Suppressor macrophage treated with lipopolysaccharide for 4 hours (primary cell): ENCODE data around the gene TGFBR3.

Experiments
- DNase-seq: peaks from one replicate; pipeline ENCODE4 v3.0.0-alpha.2; 2020

TGFBR3 gene

DNA sequence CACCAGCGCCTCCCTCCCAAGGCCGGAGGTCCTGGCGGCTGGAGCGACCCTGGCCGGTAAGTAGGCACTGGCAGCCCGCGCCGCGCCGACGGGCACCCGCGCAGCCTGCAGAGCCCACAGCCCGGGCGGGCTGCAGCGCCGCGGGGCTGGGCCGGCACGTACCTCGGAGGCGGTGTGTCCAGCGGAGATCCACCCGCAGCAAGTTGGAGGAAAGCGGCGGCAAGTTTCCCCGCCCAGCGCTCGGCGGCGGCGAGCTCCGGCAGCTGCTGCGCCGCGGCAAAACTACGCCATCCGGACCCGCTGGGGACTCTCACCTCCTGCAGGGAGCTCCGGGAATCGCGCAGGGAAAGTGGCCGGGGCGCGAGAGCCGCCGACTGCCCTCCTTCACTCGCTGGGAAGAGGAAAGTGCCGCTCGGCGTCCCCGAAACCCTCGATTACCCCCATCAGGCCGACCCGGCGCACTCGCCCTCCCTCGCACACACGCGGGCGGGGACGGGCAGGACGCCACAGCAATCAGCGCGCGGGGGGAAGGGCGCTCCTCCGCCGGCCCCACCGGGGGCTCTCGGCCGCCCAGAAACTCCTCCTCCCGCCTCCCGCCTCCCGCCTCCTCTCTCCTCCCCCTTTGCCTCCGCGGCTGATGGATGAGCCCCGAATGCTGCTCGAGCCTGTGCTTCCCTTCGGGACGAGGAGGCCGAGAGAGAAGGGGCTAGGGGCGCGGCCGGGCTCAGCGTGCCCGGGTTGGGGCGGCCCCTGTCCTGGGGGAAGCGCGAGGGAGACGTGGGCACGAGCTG is at the start of gene TGFBR3:
TSS of gene TGFBR3 (minus strand) at position 436 of the 791 bp plus-strand sequence. CDS start 24,620 bp downstream, outside the sequence.
- DNase-seq: peak; percentile 53

DNA sequence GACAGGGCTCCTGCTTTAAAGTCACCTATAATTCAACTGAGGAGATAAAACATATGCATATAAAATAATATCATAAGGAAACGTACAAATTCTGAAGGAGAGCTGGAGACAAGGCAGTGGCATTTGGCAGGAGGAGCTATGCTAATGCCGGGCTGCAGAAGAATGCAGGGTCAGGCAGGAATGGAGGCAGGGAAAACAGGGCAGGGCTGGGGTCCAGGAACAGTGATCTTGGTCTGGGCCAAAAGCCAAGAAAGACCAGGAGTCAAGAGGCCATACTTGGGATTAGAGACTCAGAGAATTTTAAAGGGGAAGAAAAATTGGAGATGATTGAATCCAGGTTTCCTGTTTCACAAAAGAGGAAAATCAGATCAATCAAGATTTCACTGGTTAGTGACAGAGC is 43.3 kb upstream of the TGFBR3 start:
- DNase-seq: no peak

DNA sequence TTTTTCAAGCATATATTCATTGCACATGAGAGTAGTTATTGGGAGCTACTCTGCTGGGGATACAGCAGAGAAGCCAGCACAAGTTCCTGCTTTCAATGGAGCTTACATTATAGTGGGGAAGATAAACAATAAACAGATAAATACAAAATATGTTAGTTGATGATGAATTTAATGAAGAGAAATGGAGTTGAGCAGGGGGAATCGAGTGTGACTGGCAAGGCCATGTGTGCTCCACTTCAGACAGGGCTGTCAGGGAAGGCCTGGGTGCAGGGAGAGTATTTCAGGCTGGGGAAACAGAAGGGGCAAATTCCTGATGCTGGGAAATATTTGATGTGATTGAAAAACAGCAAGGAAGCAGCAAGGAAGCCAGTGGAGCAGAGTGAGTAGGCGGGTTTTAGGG is 42.1 kb upstream of the TGFBR3 start:
- DNase-seq: no peak

DNA sequence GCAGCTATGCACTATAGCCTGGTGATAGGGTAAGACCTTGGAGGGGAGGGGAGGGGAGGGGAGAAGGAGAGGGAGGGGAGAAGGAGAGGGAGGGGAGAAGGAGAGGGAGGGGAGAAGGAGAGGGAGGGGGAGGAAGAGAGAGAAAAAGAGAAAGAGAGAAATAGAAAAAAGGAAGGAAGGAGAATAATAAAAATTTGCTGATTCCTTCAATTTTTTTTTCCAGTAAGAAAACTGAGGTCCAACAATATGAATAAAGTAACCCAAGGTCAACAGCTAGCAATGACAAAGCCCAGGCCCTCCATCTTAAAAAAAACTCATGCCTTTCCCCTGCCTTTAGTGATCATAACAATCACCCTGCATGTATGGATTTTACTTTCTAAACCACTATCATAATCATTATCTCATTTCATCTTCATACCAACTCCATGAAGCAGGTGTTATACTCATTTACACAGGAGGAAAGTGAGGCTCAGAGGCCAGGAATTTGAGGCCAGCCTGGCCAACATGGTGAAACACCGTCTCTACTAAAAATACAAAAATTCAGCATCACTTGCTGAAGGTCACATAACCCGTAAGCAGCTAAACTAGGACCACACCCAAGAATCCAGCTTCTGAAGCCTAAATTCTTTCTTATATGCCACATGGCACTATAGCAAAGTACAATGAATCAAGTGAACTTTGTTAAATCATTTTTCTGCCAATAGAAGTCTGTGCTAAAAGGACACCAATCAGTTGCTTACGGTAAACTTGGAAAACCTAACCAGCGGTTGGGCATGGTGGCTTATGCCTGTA is 39.9 kb upstream of the TGFBR3 start:
- DNase-seq: no peak

DNA sequence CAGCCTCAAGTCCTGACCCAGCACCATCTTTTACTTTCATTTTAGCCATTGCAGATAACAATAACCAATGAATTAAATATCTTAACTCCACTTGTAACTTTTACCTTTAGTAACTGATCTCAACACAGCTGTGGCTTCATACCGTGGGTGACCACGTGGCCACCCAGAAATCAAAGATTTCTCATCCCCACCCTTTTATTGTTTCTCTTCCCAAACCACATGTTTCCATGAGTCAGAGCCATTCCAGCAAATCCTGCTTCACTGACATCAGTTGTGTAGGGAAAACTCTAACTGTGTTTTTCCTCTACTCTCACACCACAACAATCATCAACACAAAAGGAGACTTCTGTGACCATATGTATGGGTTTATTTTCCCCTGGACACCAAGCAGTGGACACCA is 38.2 kb upstream of the TGFBR3 start:
- no peak for DNase-seq

DNA sequence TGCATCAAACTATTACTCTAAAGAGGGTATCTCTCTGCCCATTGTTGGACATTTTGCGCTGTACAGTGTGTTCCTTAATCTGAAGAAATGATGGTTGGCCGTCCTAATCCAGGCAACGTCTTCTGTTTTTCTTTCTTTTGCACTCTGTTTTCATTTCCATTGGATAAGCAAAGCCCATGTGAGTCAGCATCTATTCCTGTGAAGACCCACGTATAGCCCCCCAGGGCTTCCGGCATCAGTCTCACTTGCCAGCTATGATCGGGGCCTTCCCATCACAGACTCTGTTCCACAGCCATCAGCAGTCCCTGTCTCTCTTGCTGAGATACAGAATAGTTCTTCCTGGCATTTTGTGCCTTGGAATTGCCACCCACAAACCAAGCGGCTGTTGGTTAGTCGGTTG is 34.0 kb upstream of the TGFBR3 start:
- no peak for DNase-seq

DNA sequence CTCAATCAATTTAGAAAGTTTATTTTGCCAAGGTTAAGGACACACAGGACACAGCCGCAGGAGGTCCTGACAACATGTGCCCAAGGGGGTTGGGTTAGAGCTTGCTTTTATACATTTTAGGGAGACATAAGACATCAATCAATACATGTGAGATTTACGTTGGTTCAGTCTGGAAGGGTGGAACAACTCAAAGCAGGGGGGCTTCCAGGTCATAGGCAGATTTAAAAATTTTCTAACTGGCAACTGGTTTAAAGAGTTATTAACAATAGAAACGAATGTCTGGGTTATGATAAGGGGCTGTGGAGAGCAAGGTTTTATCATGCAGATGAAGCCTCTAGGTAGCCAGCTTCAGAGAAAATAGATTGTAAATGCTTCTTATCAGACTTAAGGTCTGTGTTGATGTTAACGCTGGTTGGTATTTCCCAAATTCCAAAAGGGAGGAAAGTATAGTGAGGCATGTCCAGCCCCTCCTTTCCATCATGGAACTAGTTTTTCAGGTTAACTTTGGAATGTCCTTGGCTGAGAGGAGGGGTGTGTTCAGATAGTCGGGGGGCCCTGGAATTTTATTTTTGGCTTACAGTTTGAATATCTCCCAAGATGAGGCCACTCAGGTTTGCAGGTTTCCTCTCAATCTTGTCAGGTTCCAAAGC is 31.0 kb upstream of the TGFBR3 start:
- DNase-seq: no peak

DNA sequence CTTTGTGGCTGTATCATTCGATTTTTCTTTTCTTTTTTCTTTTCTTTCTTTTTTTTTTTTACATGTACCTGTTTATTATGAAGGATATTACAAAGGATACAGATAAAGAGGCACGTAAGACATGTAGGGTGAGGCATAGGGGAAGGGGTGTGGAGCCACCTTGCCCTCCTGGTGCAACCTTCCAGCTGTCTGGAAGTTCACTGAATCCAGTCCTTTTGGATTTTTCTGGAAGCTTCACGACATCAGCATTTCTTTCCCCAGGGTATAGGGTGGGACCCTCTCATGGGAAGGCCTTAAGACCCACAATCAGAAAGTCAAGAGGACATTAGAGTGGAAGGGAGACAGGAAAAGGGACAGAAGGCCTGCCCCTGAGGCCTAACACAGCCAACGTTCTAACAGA is 30.1 kb upstream of the TGFBR3 start:
- no peak for DNase-seq

DNA sequence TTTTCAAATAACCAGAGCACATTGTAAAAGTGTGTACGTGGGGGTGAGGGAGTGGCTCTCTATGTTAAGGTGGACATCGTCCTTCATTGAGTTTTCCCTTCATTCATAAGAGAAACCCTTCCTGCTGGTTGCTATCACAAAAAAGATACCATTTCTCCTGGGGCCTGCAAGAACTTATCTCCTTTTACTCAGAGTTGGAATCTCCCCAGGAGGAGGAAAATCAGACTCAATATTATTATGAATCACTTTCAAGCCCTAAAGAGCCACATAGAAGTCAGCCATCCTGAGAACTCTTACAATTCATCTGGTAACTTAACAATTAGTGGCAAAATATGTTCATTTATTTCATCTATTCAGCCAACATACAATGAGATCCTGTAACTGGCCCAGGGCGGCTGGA is 27.1 kb upstream of the TGFBR3 start:
- no peak for DNase-seq

DNA sequence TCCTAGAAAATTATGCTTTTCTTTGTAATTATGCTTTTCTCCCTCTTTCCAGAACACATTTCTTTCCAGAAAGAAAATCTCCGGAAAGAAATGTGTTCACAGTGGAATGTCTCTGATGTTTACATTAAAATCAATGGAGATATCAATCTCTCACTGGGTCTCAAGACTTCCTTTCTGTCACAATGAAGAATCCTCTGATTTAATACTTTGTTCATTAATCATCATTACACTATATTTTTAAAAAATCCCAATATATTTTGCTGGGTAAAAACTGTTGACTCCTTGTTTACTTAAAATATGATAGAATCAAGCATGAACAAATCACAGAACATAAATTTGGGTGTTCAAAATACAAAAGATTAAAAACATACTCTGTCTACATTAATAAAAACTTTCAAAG is 26.3 kb upstream of the TGFBR3 start:
- DNase-seq: no peak

DNA sequence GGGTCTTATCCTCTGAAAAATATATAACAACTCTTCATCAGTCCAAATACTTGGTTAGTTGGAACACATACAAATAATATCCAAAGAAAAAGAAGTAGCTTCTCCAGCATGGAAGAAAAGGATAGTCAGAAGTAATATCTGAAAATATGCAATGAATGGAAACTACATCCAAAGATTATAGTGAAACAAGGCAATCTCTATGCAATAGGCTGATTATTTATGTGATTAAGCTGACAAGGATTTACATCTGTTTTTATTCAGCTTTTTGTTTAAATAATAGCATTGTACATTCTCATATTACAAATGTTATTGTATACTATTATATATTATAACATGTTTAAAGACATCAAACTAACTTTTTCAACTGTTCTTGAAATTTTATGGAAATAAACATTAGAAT is 15.3 kb upstream of the TGFBR3 start:
- DNase-seq: no peak

DNA sequence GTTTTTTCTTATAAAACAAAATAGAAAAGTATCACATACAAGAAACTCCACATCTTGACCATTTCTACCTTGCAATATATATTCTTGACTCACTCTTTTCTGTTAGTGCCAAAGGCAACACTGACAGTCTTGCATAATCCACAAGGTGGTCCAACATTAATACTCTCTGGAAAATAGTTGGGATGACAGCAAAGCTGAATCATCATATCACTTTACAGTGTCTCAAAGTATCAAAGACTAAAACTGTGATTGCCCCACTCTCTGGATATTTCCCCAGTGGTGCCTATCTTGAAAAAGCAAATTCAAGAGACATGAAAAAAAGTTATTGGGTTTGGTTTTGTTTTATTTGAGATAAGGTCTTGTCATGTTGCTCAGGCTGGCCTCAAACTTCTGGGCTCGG is 14.6 kb upstream of the TGFBR3 start:
- no peak for DNase-seq

DNA sequence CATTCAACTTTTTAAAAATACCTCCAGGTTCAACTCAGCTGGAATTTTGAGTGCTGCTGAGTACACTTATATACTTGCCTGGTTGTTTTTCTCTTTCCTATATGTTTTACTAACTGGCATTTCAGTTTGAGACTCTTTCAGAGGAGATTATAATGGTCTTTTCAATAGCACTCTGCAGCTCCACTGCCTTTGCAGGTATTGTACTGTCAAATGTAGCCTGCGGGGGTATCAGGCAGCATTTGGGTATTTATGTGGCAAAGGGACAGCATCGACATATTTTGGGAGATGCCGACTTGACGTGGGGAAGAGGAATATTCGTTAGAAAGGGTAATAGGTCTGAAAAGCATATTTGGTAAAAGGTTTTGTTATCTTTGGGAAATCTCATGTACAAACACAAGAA is 11.1 kb upstream of the TGFBR3 start:
- no peak for DNase-seq

DNA sequence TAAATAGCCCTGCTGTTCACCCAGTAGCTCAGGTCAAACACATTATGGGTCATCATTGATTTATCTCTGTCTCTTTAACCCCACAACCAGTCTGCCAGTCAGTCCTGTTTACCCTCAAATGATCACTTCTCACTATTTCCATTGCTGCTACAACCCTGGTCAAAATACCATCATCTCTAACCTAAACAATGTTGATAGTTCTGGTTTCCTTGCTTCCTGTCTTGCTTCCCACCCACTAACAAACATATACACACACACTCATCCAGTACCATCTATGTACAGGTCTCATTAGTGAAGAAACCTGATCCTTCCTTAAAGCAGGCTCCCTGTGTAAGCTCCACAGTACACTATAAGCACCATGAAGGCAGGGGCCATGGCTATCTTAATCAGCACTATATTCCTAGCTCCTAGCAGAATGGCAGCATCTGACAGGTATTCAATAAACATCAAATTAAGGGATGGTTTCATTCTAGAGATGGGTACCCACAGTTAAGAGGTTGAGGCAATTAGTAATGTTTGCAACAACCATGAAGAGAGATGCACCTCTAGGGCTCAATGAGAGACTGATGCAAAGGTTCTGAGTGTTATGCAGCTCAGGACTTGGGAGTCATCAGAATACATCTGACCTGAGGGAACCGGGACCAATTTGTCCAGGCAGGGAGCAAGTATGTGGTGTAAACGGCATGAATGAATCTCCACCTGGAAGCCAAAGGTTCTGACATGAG is 10.0 kb upstream of the TGFBR3 start:
- DNase-seq: no peak

DNA sequence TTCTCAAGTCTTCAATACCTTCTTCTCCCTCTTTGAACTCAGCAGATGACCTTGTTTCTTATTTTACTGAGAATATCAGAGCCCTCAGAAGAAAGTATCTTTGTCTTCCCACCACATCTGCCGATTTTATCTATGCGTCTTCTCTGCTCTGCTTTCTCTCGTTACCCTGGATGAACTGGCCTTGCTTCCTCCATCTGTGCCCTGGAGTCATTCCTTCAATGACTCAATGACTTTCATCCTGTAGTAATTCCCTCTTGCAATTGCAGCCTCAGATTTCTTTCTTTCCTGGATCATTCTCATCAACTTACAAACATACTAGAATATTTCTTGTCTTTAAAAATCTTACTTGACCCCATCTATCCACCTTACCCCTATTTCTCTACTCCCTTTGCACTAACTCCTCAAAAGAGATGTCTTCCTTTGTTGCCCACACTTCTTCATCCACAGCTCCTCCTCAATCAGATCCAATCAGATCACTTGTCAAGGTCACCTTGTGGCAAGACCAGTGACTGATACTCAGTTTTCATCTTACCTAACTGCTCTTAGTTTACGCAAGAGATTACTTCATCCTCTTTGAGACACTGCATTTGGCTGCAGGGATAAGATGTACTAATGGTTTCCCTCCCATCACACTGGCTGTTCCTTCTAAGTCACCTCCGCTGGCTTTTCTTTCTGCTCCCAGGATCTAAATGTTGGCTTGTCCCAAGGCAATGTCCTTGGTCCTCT is 8.2 kb upstream of the TGFBR3 start:
- DNase-seq: no peak

DNA sequence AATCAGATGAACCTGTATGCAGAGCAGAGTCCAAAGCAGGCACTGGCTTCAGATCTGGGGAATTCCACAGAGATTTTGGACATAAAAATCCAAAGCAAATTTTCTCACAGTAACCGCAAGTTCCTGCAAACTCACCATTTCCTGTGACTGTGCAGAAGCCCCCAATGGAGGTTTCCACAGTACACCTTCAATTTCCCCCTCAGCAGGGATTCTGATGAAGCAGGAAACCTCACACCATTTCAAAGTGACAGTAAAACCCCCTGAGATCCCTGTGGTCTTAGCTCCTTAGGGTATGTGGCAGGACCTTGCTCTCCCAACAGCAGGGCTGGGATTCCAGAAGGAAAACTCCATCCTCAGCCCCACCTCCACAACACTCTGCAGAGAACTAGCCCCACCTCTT is 6.0 kb upstream of the TGFBR3 start:
- DNase-seq: no peak

DNA sequence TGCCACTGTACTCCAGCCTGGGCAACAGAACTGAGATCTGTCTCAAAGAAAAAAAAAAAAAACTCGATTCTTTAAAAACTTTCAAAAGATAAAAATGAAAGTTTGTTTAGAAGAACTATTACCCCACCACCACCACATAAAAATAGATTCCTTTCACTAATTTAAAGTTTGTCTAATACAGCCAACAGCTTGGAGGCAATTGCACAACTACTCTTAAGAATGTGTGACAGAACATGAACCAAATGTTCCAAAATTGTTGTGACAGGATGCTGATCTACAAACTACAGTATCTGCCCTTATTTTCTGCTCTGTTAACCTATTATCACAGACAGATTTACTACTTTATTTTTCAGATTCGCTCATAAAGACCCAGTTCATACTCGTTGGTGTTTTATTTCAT is 5.5 kb upstream of the TGFBR3 start:
- DNase-seq: no peak

DNA sequence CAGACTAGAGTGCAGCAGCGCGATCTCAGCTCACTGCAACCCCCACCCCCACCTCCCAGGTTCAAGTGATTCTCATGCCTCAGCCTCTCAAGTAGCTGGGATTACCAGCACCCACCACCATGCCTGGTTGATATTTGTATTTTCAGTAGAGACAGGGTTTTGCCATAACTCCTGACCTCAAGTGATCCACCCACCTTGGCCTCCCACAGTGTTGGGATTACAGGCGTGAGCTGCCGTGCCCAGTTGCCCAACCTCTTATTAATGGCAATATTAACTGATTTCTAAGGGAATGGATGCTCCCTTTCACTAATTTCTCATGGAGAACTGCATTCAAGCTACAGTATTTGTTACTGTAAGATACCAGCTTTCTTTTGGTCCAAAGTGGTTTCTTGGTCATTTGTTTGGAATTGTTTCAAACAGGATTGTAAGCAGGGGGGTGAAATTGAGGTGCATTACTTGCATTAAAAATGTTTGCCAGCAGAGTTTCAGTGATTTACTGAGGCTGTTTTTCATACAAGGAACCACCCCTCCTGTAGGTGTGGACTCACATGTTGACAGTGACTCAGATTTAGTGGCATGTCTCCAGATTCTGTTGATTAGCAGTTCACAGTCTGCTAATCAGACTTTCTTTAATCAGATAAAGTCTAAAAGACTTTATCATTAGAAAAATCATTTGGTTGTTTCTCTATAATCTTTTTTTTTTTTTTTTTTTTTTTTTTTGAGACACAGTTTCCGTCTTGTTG is 3.9 kb upstream of the TGFBR3 start:
- no peak for DNase-seq

DNA sequence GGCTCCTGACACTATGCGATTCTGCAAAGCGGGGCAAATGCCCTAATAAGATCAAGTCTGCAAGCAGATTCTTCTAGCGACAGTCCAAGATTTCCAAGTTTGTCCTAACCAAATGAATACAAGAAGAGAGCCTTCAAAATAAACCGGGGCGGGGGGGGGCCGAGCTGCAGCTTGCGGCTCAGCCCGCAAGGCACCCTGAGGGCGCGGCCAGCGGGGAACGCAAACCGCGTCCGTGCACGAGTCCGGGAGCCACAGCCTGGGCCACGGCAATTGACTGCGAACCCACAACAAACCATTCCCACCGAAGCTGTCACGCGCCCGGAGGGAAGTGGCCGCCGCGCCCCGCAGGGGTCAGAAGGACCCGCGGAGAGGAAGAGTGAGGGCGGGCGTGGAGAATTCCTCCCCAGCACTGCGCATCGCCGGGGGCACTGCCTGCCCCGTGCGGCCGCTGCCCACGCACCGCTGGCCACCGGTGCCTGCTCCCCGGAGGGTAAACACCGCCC is 687 bp downstream of the TGFBR3 start:
- DNase-seq: no peak

DNA sequence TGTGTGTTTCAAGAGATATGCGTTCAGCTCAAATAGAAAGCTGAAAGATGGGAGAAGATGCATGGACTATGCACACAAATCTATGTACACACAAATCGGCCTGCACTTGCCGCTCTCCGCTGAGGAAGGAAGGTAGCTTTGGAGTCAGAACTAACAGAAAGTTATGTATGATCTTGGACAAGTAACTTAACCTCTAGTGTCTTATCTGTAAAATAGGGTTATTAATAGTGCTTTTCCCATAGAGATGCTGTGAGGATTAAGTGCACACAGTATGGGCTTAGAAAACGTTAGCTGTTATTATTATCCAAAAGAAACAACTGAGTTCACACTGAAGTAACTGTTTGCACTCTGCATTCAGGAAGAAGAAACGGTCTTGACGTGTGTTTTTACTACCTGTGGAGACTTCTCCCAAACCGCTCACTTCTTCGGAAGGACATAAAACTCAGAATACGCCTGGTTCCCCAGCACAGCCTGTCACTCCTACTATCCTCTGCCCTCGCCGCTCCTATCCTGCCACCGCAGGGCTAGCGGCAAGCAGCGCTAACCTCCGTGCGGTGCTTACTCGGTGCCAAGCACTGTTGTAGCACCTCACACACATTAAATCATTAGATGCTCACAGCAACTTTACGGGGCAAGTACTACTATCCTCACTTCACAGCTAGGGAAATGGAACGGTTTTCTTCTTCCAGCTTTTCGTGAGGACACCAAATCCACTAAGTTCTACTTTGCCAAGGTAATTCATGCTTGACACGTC is 1.3 kb downstream of the TGFBR3 start:
- DNase-seq: no peak

DNA sequence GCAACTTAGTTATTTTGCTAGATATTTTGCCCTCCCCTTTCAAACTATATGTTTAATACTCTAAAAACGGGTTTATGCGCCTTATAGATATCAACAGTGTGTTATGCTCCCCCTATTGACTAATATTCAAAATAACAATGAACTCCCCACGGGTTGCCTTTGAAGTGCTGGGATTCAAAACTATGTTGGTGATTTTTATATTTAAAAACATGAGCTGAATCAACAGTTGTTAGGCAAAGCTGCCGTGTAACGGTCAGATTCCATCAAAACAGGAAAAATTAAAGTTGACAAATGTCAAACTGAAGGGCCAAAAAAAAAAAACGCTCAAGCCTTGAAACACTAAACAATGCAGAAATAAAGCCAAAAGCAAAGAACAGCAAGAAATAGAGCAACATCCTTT is 2.5 kb downstream of the TGFBR3 start:
- peak; percentile 25 for DNase-seq
